HG02970 (cell line): Measurements from ENCODE around the gene PSMB4.
"Not testable (repeated sequence)": the region's sequence is repeated elsewhere in the genome, so short reads cannot be mapped to it uniquely, and the experiment has no call there.

Source experiments
- ATAC-seq: cut with Tn5 transposase; IDR thresholded peaks from one replicate; pipeline ENCODE4 v1.9.1; 2021; ENCODE audit warnings: mild to moderate bottlenecking, moderate library complexity, moderate number of reproducible peaks; ENCODE audit not compliant: unreplicated experiment, low FRiP score

PSMB4 gene

DNA sequence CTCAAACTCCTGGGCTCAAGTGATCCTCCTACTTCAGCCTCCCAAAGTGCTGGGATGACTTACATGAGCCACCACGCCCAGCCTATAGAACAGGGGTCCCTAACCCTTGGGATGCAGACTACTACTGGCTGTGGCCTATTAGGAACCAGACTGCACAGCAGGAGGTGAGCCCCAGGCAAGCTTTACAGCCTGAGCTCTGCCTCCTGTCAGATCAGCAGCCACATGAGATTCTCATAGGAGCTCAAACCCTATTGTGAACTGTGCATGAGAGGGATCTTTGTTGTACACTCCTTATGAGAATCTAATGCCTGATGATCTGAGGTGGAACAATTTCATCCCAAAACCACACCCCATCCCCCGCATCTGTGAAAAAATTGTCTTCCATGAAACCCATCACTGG, 13.4 kb upstream of the PSMB4 start:
- ATAC-seq = no peak

DNA sequence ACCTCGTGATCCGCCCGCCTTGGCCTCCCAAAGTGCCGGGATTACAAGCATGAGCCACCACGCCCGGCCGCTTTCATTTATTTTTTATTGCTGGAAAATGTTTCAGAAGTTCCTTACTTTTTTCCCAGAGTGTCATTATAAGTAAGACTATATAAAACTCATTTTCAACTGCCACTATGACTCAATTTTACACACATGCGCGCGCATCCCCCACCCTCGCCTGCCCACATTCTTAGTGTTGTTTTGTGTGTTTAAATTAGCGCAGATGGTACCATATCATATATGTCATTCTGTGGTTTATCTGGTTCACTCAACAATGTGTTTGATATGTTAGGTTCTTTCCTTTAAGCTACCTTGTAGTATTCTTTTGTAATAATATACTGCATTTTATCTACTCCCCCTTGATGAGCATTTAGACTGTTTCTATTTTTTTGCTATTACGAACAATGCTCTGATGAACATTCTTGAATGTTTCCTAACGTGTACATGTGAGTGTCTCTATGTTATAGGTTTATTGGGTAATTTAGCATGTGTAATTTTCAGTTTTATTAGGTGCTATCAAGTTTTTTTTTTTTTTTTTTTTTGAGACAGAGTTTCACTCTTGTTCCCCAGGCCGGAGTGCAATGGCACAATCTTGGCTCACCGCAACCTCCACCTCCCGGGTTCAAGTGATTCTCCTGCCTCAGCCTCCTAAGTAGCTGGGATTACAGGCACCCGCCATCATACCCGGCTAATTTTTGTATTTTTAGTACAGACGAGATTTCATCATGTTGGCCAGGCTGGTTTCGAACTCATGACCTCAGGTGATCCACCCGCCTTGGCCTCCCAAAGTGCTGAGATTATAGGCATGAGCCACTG, 8.9 kb upstream of the PSMB4 start:
- ATAC-seq = not testable (repeated sequence)

DNA sequence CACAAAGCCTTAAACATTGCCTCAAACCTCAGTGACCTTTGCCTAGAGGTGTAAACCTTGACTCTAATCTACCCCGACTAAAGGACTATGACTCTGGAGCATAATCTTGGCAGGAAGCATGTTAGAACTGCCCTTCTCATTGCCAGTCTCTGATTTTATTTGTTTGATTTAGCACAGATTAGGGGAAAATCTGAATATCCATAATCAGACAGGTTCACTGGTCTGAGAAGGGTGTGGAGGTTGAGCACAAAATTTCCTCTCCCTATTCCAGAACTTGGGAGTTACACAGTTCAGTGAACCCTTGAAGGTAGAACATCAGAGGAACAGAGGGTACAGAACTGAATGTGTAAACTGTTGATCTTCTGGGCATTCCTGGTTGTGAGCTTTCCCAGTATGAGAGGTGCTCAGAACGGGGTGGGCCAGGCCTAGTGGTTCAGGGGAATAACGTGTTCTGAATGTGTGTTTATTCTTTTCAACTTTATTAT, 8.3 kb upstream of the PSMB4 start:
- ATAC-seq = no peak

DNA sequence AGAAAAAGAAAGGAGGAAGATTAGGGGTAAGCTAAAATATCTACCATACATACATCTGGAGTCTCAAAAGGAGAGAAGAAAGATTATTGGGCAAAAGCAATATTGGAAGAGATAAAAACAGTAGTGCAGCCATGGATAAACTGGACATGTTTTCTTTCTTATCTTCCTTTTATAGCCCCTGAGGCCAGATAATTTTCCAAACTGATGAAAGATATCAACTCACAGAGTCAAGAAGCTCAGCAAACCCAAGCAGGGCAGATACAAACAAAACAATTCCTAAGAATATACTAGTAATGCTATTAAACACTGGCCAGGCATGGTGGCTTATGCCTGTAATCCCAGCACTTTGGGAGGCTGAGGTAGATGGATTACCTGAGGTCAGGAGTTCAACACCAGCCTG, 5.8 kb upstream of the PSMB4 start:
- no peak for ATAC-seq

GRCh38 chr1:151396265-151396664, 3.1 kb upstream of the PSMB4 start:
- not testable (repeated sequence) for ATAC-seq

DNA sequence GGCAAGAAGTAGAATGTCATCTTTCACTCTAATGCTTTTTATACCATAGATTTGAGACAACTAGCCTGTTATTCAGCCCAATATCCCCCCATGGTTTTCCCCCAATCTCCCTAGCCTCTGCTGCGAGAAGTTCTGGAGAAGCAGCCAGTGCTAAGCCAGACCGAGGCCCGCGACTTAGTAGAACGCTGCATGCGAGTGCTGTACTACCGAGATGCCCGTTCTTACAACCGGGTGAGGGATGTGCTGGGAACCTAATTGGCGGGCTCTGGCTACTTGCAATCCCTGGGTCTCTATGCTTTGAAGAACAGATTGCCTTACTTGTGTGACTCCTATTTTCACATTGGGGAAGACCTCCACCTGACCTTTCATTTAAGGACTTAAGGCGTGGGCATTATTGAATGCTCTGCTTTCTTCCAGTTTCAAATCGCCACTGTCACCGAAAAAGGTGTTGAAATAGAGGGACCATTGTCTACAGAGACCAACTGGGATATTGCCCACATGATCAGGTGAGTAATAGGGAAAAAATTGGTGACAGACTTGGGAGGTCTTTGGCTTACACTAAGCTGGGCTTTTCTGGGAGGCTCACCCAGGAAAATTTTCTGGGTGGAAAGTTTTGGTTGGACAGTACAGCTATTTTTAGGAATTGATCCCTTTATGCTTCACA, 1.9 kb downstream of the PSMB4 start:
- no peak for ATAC-seq

DNA sequence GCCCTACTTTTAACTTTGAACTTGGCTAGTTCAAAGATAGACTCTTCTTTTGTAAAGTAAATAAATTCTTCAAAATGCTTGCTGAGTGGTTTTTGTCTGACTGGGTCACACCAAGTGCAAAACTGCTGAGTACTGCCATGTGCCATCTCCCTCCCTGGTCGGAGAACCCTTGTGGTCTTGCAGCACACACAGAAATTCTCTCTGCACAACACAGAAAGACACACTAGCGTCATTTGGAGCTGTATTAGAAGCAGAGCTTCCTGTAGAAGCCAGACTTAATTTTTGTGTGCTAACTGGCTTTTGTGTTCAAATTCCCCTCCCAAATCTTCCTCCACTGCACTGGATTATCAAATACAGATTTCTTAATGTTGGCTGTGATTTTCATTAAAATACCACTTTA, 2.5 kb downstream of the PSMB4 start:
- ATAC-seq = no peak

GRCh38 chr1:151402764-151403163, 3.4 kb downstream of the PSMB4 start:
- no peak for ATAC-seq

- ATAC-seq = no peak
Measured at GRCh38 chr1:151403612-151404011, 4.2 kb downstream of the PSMB4 start.

DNA sequence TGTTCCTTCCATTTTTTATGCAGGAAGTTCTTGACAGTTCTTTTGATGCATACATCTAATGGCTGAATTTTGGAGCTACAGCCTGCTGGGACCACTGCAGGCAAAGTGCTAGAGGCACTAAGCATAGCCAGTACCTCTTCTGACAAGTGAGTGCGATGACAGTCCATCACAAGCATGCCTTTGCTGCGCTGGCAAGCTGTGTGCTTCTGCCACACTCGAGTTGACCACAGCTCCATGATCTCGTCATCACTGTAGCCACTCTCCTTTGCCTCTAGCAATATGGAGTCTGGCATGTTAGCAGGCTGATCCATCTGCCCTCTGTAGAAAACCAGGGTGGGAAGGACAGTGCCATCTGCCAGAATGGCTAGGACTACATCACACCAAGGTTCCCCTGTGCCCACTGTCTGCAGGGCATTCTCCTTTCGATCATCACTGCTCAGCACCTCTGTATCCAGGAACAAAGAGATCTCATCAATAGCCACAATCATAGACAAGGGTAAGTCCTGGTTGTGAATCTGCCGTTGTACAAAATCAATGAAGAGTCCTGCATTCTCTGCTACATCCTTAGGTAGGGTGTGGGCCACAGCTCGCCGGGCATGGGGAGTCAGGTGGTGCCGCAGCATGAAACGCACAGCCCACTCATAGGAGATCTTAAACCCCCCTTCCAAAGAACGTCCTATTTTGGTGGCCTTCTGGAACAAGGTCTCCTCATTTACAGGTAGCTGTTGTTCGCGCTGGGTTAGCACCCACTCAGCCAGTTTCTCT, 6.0 kb downstream of the PSMB4 start:
- ATAC-seq = no peak

DNA sequence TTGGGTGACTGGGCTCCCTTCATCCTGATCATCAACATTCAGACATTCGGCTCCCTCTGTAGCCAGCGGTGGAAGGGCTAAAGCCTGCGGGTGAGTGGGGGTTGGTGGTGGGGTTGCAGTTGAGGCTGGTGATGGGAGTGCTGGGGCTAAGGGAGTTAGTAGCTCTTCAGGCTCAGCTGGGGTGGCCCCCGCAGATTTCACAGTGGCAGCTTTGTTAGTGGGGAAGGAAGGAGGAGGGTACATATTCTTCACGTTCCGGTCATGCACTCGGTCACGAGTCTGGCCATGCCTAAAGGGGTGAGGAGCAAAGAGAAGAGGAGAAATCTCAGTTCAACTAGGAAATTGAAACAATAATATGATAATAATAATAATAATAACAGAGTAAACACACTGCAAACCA, 6.8 kb downstream of the PSMB4 start:
- no peak for ATAC-seq

DNA sequence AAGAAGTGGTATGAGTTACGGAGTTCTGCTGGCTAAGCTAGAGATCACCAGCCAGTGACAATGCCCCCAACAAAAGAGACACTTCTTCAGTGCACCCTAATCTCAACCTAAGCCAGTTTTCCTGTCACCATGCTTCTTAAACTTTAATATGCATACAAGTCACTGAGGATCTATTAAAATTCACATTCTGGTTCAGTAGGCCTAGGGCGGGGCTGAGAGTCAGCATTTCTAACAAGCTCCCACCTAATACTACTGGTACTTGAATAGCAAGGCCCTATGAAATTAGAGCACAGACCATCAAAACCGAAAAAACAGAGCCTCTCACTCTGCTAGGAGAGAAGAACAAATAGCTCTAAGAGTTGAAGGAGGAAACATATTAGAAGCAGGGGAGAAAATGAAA, 7.9 kb downstream of the PSMB4 start:
- no peak for ATAC-seq

DNA sequence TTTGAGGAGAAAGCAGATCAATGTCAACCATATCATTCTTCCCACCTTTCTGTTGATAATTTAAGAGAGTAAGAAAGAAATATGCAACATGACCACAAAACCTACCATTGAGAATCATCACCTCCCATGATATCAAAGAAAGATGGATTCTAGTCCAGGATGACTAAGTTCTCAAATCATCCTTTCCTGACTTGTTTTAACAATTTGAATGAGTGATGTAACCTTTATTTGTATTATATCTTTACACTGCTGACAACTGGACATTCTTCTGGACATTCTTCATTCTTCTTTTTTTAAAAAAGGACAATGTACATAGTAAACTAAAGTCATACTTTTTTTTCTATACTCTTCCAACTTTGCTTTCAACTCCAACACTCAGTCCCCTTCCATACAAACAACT, 9.5 kb downstream of the PSMB4 start:
- ATAC-seq = no peak

GRCh38 chr1:151411884-151412283, 12.5 kb downstream of the PSMB4 start:
- ATAC-seq = no peak

DNA sequence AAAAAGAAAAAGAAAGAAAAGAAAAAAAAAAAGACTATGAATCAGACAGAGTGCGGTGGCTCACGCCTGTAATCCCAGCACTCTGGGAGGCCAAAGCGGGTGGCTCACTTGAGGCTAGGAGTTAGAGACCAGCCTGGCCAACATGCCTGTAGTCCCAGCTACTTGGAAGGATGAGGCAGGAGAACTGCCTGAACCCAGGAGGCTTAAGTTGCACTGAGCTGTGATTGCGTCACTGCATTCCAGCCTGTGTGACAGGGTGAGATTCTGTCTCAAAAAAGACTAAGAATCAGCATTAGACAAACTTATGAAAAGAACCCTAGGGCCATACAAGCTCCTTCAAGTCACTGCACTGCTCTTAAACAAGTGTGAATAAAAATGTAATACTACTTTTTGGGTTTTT, 16.9 kb downstream of the PSMB4 start:
- ATAC-seq = no peak

DNA sequence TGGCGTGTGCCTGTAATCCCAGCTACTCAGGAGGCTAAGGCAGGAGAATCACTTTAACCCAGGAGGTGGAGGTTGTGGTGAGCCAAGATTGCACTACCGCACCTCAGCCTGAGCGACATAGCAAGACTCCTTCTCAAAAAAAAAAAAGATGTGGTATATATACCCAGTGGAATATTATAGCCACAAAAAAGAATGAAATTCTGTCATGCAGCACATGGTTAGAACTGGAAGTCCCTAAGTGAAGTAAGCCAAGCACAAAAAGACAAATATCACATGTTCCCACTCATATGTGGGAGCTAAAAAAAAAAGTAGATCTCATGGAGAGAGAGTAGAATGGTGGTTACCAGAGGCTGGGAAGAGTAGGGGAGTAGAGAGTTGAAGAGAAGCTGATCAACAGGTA, 18.7 kb downstream of the PSMB4 start:
- ATAC-seq = no peak

- no peak for ATAC-seq
Measured at GRCh38 chr1:151419819-151420218, 20.4 kb downstream of the PSMB4 start.

- ATAC-seq = no peak
Measured at GRCh38 chr1:151425103-151425502, 25.7 kb downstream of the PSMB4 start.

DNA sequence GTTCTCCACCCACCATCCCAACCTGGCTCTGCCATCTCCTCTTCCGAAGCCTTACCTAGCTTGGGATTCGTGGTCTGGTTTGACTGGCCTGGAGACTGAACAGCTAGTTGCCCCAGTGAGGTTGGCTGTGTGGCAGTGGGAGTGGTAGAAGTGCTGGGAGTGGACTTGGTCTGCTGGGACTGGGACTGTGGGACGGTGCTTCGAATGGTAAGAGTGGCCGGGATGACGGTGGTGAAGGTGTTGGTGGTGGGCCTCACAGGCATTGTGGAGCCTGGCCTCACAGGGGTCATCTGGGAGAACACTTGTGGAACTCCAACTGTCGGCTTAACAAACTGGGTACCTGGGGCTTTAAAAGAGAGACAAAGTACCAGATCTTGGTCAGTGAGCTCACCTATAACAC, 28.7 kb downstream of the PSMB4 start:
- ATAC-seq = no peak

- ATAC-seq = not testable (repeated sequence)
Measured at GRCh38 chr1:151433827-151434226, 34.5 kb downstream of the PSMB4 start.

DNA sequence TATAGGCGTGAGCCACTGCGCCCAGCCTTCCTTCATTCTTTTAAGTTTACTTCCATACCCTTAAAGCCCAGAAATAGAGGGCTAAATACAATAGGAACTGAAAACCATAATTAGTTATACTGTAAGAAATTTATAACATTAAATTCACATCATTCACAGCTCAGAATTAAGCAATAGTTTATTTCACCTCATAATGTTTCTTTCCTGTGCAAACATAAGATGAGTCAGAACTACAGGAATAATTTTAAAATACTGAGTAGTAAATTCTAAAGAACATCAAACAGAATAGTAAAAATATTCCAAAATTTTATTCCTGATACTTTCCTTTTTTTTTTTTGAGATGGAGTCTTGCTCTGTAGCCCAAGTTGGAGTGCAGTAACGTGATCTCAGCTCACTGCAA, 35.8 kb downstream of the PSMB4 start:
- no peak for ATAC-seq
